Posterior vena cava (tissue), 2 donors: ENCODE results near the gene IFNL4. TPM values are rescaled to one million over a fixed set of nuclear protein-coding genes. Genes with fewer than 3 reads are reported as not detected.

ENCODE experiments used
- DNase-seq: peaks from one replicate; pipeline ENCODE4 v3.0.0-alpha.2; 2020; ENCODE audit warnings: low spot score
- intact Hi-C, 2 donors: fragments of 100-400 bp; cut with DNase I; formaldehyde crosslinking; loops; one replicate each; pipeline versions ENCODE4 v1.14.1 to v1.14.2; 2022 to 2023
- total RNA-seq, 2 donors: library from RNA; stranded (reverse); fragmentation: NEBNext Ultra II Directional; extraction: Animal tissue kit (Norgen Biotek cat#: 25700); gene quantifications; one replicate each; pipeline ENCODE4 v1.2.1, GENCODE V29; 2021
- donor health status: DM: yes; HTN: yes; CAD: no.
- donor health status: DM: yes; HTN: yes; CAD: no.

IFNL4 gene
- total RNA-seq, 2 donors from 2014 or later, result not detected

GRCh38 chr19:39200066-39200802 is 48.4 kb downstream of the IFNL4 start:
- intact Hi-C loops, result no loop called here
- DNase-seq, result no peak

GRCh38 chr19:39199025-39199424 is 49.6 kb downstream of the IFNL4 start:
- no peak for DNase-seq
- intact Hi-C loops, result no loop called here

- intact Hi-C loops, result no loop called here
- no peak for DNase-seq
These were observed 50.8 kb downstream of the IFNL4 start for GRCh38 chr19:39197808-39198207.

GRCh38 chr19:39196860-39197562 is 51.6 kb downstream of the IFNL4 start, which contains the start of gene NCCRP1:
TSS of gene NCCRP1 (plus strand) at chr19:39196964. CDS start at chr19:39196983, 19 bp downstream.
- intact Hi-C loops, result no loop called here

GRCh38 chr19:39196320-39196719 is 52.3 kb downstream of the IFNL4 start:
- DNase-seq, result no peak
- intact Hi-C loops, result no loop called here

More at GRCh38 chr19:39196860-39197562, 51.6 kb downstream of the IFNL4 start, which contains the start of gene NCCRP1:
- DNase-seq, result no peak

Other genes with a start within 250 kb of the IFNL4 start
- 10 to 100 TPM in 1 of 2 donors, 1 to 10 TPM in 1; 8.5 to 10.0 TPM for gene FBXO27, start 216.3 kb downstream of the IFNL4 start, total RNA-seq
- gene ACP7, start 164.5 kb downstream of the IFNL4 start, total RNA-seq, result not detected
- 10 to 100 TPM; 15.0 to 17.3 TPM for gene PAK4, start 123.1 kb downstream of the IFNL4 start, total RNA-seq
- gene NCCRP1, start 51.9 kb downstream of the IFNL4 start, total RNA-seq, result not detected
- not detected for gene SYCN, start 44.6 kb downstream of the IFNL4 start, total RNA-seq
- not detected for gene IFNL3, start 3.9 kb downstream of the IFNL4 start, total RNA-seq
- not detected for gene IFNL2, start 19.5 kb upstream of the IFNL4 start, total RNA-seq
- not detected for gene IFNL1, start 47.6 kb upstream of the IFNL4 start, total RNA-seq
- under 1 TPM; 0.29 to 0.32 TPM for gene LRFN1, start 72.0 kb upstream of the IFNL4 start, total RNA-seq
- gene GMFG, start 87.2 kb upstream of the IFNL4 start, total RNA-seq, result 10 to 100 TPM; 35.0 to 48.4 TPM
- 100 to 1,000 TPM in 1 of 2 donors, 10 to 100 TPM in 1; 74.5 to 119 TPM for gene SAMD4B, start 93.6 kb upstream of the IFNL4 start, total RNA-seq
- 10 to 100 TPM; 26.0 to 28.5 TPM for gene PAF1, start 142.2 kb upstream of the IFNL4 start, total RNA-seq
- 10 to 100 TPM; 32.7 to 33.3 TPM for gene MED29, start 142.5 kb upstream of the IFNL4 start, total RNA-seq
- 100 to 1,000 TPM; 258 to 509 TPM for gene ZFP36, start 158.0 kb upstream of the IFNL4 start, total RNA-seq
- 10 to 100 TPM; 38.1 to 48.6 TPM for gene PLEKHG2, start 163.8 kb upstream of the IFNL4 start, total RNA-seq
- gene RPS16, start 187.1 kb upstream of the IFNL4 start, total RNA-seq, result 1,000 to 10,000 TPM; 1,159 to 1,295 TPM
- gene SUPT5H, start 196.7 kb upstream of the IFNL4 start, total RNA-seq, result 10 to 100 TPM; 67.0 to 74.9 TPM
- 10 to 100 TPM; 44.5 to 45.5 TPM for gene TIMM50, start 232.0 kb upstream of the IFNL4 start, total RNA-seq